NCI-H1417 treated with DMSO at 0.1 percent for 48 hours (cell line): Measurements from ENCODE around the gene ELF2.
"Not testable (repeated sequence)": the region's sequence is repeated elsewhere in the genome, so short reads cannot be mapped to it uniquely, and the experiment has no call there.

ENCODE experiments used
- DNase-seq: peaks from one replicate; lab custom pipeline; 2025; lab: John Stamatoyannopoulos, UW

Gene ELF2

DNA sequence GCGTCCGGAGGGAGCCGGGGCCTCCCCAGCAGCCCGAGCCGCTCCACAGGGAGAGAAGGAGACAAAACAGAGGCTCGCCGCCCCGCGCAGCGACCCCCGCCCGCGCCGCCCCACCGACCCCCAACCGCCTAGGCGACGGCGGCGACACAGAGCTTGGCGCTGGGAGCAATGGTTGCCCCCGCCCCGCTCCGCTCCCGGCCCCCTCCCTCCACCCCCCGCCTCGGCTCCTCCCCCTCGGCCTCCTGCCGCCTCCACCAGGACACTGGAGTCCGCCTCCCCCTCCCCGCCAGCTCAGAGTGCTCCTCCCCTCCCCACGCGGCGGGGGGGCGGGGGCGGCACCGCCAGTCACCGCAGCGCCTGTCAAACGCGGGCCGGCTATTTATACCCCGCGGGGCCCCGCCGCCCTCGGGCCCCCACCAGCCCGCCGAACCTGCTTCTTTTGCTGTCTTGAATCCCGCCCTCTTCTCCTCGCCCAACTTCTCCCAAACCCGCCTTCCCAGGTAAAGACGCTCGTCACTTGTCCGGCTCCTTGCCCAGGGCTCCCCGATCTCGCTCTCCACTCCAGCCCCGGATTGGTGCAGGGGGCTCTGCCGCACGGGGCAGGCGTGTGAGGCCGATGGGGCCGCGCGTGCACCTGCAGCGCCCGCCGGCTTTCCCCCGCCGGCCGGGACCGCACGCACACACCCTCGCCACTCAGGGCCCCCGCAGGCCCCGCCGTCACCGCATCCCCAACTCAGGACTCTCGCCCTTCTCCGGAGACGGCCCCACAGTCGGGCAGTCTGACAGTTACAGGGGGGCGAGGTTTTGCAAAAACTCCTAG lies at the start of gene ELF2:
TSS of gene ELF2 (minus strand) at position 170 of the 820 bp plus-strand sequence. CDS start 39,517 bp downstream, outside the sequence.
- peak; percentile 47 for DNase-seq

- DNase-seq = no peak
These were observed 46.8 kb upstream of the ELF2 start for GRCh38 chr4:139223682-139224317.

GRCh38 chr4:139222215-139222614 lies 45.2 kb upstream of the ELF2 start:
- no peak for DNase-seq

GRCh38 chr4:139221687-139222086 lies 44.7 kb upstream of the ELF2 start:
- no peak for DNase-seq

- no peak for DNase-seq
These were observed 42.5 kb upstream of the ELF2 start for GRCh38 chr4:139219450-139220055.

- DNase-seq = no peak
These were observed 37.1 kb upstream of the ELF2 start for GRCh38 chr4:139214039-139214534.

DNA sequence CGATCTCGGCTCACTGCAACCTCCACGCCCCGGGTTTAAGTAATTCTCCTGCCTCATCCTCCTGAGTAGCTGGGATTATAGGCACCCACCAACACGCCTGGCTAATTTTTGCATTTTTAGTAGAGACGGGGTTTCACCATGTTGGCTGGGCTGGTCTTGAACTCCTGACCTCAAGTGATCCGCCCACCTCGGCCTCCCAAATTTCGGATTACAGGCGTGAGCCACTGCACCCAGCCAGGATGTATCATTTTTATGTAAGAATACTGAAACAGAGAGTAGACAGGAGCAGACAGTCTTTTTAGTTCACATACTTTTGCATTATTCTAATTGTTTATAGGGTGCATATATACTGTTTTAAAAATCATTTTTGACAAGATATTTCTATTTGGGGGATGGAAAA lies 36.6 kb upstream of the ELF2 start:
- not testable (repeated sequence) for DNase-seq

DNA sequence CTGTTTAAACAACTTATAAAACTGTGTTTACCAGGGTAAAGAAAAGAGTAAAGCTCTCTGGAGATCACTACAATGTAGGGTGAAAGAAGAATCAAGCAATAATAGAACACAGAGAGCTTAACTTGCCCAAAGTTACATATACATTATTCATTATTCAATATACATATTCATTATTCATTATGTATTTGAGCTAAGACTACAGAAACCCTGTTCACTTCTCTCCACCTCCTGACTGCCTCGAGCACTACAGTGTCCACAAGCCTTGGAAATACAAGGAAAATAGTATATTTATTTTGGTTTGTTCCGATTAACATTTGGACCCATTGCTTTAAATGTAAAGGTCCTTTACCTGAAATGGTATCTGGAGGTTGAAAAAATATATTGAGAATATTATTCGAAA lies 35.9 kb upstream of the ELF2 start:
- no peak for DNase-seq

GRCh38 chr4:139210486-139210885 lies 33.5 kb upstream of the ELF2 start:
- no peak for DNase-seq

DNA sequence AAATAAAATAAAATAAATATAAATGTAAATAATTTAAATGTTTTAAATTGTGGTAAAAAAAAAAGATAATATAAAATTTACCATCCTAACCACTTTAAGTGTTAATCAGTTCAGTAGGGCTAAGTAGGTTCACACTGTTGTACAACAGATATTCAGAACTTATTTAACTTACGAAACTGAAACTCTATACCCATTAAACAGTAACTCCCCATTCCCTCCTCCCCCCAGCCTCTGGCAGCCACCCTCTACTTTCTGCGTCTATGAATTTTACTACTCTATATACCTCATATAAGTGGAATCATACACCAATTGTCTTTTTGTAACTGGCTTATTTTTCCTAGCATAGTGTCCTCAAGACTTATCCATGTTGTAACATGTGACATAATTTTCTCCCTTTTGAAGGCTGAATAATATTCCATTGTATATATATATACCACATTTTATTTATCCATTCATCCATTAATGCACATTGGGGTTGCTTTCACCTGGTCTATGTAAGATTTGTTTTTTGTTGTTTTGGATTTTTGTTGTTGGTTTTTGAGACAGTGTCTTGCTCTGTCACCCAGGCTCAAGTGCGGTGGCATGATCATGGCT lies 32.5 kb upstream of the ELF2 start:
- no peak for DNase-seq

DNA sequence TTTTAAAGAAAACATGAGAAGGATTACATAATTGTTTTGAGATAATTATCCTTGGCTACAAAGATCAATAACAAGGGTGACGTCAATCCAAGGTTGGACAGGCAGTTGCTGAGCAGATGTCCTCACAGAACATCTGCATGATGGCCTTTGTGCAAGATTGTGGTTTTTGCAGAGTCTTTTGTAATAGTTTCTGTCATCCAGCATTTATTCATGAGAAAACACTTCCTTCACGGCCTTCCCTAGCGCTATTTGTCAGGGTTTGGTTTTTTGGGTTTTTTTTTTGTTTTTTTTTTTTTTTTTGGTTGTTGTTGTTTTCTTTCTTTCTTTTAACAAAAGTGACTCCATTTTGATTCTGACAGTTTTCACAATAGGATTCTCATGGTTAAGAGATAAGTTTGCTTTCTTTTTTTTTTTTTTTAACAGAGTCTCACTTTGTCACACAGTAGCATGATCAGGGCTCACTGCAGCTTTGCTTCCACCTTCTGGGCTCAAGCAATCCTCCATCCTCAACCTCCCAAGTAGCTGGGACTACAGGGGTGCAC lies 31.5 kb upstream of the ELF2 start:
- no peak for DNase-seq

GRCh38 chr4:139207873-139208403 lies 30.9 kb upstream of the ELF2 start:
- no peak for DNase-seq

GRCh38 chr4:139207247-139207646 lies 30.2 kb upstream of the ELF2 start:
- no peak for DNase-seq

DNA sequence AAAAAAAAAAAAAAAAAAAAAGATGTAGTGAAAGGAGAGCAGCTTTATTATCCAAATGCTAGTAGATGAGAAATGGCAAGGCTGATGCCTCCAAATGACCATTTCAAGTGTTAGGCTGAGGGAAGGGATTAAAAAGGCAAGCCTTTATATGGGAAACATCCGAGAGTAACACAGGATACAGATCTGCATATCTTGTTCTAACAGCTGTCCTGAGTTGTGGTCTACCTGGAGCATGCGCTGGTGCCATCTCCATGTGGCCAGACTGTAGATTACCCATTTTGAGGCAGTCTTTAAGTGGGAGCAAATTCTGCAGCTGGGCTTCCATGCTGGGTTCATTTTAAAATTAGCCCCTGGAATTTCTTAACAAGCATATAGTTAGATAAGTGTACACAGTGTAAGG lies 26.0 kb upstream of the ELF2 start:
- DNase-seq = no peak

DNA sequence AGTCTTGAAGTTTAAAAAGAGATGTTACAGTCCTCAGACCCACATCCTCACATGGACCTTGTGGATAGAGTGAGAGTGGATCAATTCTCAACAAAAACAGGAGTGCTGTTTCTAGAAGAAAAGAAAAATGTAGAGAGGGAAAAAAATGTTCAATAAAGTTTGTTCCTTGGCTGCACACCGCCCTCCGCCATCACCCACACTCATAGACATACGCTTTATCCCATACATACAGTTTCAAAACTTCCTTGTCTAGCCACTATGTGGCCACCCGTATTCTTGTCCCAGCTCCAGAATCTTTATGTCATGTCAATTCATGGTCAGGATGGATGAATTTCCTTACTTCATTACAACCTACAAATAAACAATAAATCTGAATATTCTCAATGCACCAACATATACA lies 23.5 kb upstream of the ELF2 start:
- no peak for DNase-seq

DNA sequence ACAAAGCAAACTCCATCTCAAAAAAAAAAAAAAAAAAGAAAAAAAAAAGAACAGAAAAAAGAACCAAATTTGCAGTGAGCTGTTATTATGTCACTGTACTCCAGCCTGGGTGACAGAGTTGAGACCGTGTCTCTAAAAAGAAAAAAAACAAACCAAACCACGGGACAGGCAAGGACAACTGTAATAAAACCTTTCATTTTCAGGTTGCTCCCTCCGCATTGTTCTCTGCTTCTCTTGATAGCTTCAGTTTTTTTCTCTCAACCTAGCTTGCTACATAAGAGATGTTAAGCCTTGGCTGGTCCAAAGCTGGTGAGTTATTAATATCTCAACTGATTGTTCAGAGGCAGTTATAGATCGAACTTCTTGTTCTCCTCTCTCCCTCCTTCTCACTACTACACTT lies 23.1 kb upstream of the ELF2 start:
- no peak for DNase-seq

- DNase-seq = not testable (repeated sequence)
These were observed 20.2 kb upstream of the ELF2 start for GRCh38 chr4:139197214-139197613.

- no peak for DNase-seq
These were observed 19.4 kb upstream of the ELF2 start for GRCh38 chr4:139196462-139196861.

DNA sequence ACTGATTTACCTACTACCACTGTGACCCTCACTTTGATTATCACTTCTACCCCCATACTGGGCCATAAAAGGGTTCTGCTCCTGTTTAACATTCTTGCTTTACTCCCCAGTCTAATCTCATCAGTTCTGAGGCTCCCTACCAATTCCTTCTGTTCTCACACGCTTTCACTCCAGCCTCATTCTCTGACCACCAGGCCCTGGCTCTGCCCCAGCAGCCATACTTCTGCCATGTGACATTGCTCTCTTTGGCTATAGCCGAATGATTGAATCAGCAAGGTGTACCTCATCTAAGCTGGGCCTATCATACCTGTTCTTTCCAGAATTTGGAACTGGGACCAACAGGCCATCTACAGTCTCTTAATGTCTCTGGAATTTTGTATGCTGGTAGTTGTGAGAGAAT lies 14.4 kb upstream of the ELF2 start:
- DNase-seq = no peak

DNA sequence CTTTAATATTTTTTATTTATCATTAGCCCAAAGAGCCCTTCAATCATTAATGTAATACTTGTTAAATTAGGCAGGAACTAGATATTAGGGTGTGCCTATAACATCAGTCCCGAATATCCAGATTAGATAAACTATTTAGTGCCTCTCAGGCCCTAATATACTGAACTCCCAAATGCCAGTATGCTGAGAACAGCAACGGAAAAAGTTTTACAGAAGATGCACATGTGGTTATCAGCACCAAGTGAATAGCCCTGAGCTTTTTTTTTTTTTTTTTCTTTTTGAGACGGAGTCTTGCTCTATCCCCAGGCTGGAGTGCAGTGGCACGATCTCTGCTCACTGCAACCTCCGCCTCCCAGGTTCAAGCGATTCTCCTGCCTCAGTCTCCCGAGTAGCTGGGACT lies 13.0 kb upstream of the ELF2 start:
- no peak for DNase-seq

DNA sequence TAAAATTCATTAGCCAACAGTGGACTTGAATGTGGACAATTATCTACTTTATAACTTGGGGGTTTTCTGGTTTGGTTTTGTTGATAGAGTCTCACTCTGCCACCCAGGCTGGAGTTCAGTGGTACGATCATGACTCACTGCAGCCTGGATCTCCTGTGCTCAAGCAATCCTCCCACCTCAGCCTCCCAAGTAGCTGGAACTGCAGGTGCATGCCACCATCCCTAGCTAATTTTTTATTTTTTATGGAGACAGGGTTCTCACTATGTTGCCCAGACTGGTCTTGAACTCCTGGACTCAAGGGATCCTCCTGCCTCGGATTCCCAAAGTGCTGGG lies 12.4 kb upstream of the ELF2 start:
- no peak for DNase-seq
